ENCODE measurements around the gene ANKRD22. TPM values are rescaled to one million over a fixed set of nuclear protein-coding genes. Genes with fewer than 3 reads are reported as not detected.

ANKRD22 gene
- total and polyA plus RNA-seq, 2 donors (not counting 1 experiment from before 2014, with no cell fraction given): 0.09 TPM; not detected in 1

DNA sequence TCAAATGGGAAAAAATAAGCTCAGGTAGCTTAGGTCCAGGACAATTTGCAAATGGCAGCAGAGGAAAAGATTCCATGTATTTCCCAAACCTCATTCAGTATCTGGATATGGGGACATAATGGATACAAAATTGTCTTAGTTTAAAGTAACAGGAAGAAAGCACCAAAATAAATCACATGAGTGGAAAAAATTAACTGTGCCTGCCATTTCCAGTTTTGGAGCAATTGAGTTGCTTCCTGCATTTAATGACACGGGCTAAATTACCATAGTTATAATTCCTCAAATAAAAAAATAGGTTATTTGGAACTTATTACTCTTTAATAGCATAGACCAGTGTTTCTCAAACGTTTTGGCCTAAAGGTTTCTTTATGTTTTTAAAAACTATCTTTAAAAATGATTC lies 22.1 kb upstream of the ANKRD22 start:
- Mint-ChIP-seq H3K27me3 (no peaks in the 10 kb centered on the region), H3K4me1 (peaks cover 5% of the 10 kb centered on the region), H3K9me3 (ENCODE audit: insufficient read depth) (no peaks in the 10 kb centered on the region), H3K4me3 (no peak overlapping the region), H3K27ac (no peak overlapping the region)
- H3K4me1 ChIP-seq (ENCODE audit: control insufficient read depth in 2 of 2, insufficient read depth in 2 of 2, low read length in 2 of 2): no peaks in the 10 kb centered on the region
- TF ChIP-seq CTCF (IDR thresholded peaks at IDR 0.05) (no peak), EZH2 (IDR thresholded peaks at IDR 0.05; ENCODE audit: borderline replicate concordance, insufficient read depth, low read depth, low read length, poor library complexity, severe bottlenecking) (no peak)
- intact Hi-C loops (cut with micrococcal nuclease): no loop called here
- no CpG with 5 or more reads among the region's 2 CpGs for WGBS (ENCODE audit: insufficient coverage)
- ATAC-seq (ENCODE audit: low read depth) (no peak), DNase-seq (no peak)
- H2AFZ ChIP-seq (ENCODE audit: insufficient read depth, low read depth, low read length, poor library complexity, severe bottlenecking): no peak overlapping the region
- H3K36me3 ChIP-seq (replicated peaks in 1 of 2; ENCODE audit: control extremely low read depth in 1 of 2, control insufficient read depth in 1 of 2, extremely low read depth in 1 of 2, insufficient read depth in 2 of 2, low read length in 1 of 2): no peaks in the 10 kb centered on the region
- H3K9me3 ChIP-seq (ENCODE audit: control extremely low read depth in 1 of 3, control insufficient read depth in 2 of 3, insufficient read depth in 1 of 3, low read length in 2 of 3): no peaks in the 10 kb centered on the region
- H4K20me1 ChIP-seq (ENCODE audit: control insufficient read depth, insufficient read depth, low read length, poor library complexity, severe bottlenecking): no peaks in the 10 kb centered on the region
- H3K27me3 ChIP-seq (replicated peaks in 1 of 4; ENCODE audit: control extremely low read depth in 1 of 4, control insufficient read depth in 3 of 4, insufficient read depth in 4 of 4, low read length in 3 of 4): no peaks in the 10 kb centered on the region
- no peak overlapping the region for H3K4me3 ChIP-seq (ENCODE audit: control extremely low read depth in 1 of 5, extremely low read depth in 1 of 5, insufficient read depth in 1 of 5, low read depth in 2 of 5, low read length in 4 of 5)
- H3K27ac ChIP-seq (ENCODE audit: low read length in 2 of 2): no peak overlapping the region
- H3K79me2 ChIP-seq (ENCODE audit: control insufficient read depth, insufficient read depth, low read length): no peaks in the 10 kb centered on the region
- H3K4me2 ChIP-seq (replicated peaks; ENCODE audit: low read depth, low read length, poor library complexity, severe bottlenecking): no peak overlapping the region
- POLR2A ChIA-PET: no interaction called here
- CTCF ChIA-PET: interaction anchor here (1.6 kb wide), 1 partner anchor 60 kb away, joined by 4 read pairs; no protein-coding TSS in a partner anchor
- H3K9ac ChIP-seq (ENCODE audit: low read length): no peak overlapping the region

- Histone ChIP-seq H3K27ac (ENCODE audit: low read length in 2 of 2) (no peak overlapping the region), H3K27me3 (replicated peaks in 1 of 4; ENCODE audit: control extremely low read depth in 1 of 4, control insufficient read depth in 3 of 4, insufficient read depth in 4 of 4, low read length in 3 of 4) (no peaks in the 10 kb centered on the region), H3K9ac (ENCODE audit: low read length) (no peak overlapping the region), H3K4me1 (ENCODE audit: control insufficient read depth in 2 of 2, insufficient read depth in 2 of 2, low read length in 2 of 2) (no peaks in the 10 kb centered on the region), H2AFZ (ENCODE audit: insufficient read depth, low read depth, low read length, poor library complexity, severe bottlenecking) (no peak overlapping the region), H3K9me3 (ENCODE audit: control extremely low read depth in 1 of 3, control insufficient read depth in 2 of 3, insufficient read depth in 1 of 3, low read length in 2 of 3) (no peaks in the 10 kb centered on the region), H3K79me2 (ENCODE audit: control insufficient read depth, insufficient read depth, low read length) (no peaks in the 10 kb centered on the region), H3K4me2 (replicated peaks; ENCODE audit: low read depth, low read length, poor library complexity, severe bottlenecking) (no peak overlapping the region), H4K20me1 (ENCODE audit: control insufficient read depth, insufficient read depth, low read length, poor library complexity, severe bottlenecking) (no peaks in the 10 kb centered on the region), H3K36me3 (replicated peaks in 1 of 2; ENCODE audit: control extremely low read depth in 1 of 2, control insufficient read depth in 1 of 2, extremely low read depth in 1 of 2, insufficient read depth in 2 of 2, low read length in 1 of 2) (no peaks in the 10 kb centered on the region), H3K4me3 (ENCODE audit: control extremely low read depth in 1 of 5, extremely low read depth in 1 of 5, insufficient read depth in 1 of 5, low read depth in 2 of 5, low read length in 4 of 5) (no peak overlapping the region)
- DNase-seq: no peak
- intact Hi-C loops (cut with micrococcal nuclease): no loop called here
- TF ChIP-seq CTCF (IDR thresholded peaks at IDR 0.05) (no peak), EZH2 (IDR thresholded peaks at IDR 0.05; ENCODE audit: borderline replicate concordance, insufficient read depth, low read depth, low read length, poor library complexity, severe bottlenecking) (no peak)
- ChIA-PET CTCF (interaction anchor here (1.0 to 1.5 kb wide), 4 partner anchors 10 to 64 kb away, joined by 3 to 7 read pairs (median 4); partner anchors contain the start of gene STAMBPL1), POLR2A (no interaction called here)
- Mint-ChIP-seq H3K27me3 (no peaks in the 10 kb centered on the region), H3K27ac (no peak overlapping the region), H3K4me1 (peaks cover 3% of the 10 kb centered on the region), H3K9me3 (ENCODE audit: insufficient read depth) (no peaks in the 10 kb centered on the region), H3K4me3 (no peak overlapping the region)
- no peak for ATAC-seq (ENCODE audit: low read depth)
Measured at GRCh38 chr10:88870089-88870488, 18.4 kb upstream of the ANKRD22 start.
